HL-60/S4 treated with retinoic acid at 250 ng/mL for 4 days and 3 days (cell line): ENCODE measurements around the gene CLDN22.

ENCODE experiments used
- in situ Hi-C: fragments of 300-500 bp; cut with MboI; formaldehyde crosslinking; loops from 2 replicates; pipeline ENCODE4 v1.7.0; 2022; ENCODE audit warnings: low sequenced_read_pairs

CLDN22 gene

GRCh38 chr4:183323295-183323694, 3.2 kb upstream of the CLDN22 start:
- in situ Hi-C loops = no loop called here

- in situ Hi-C loops = no loop called here
Observed at GRCh38 chr4:183322326-183322725, 2.2 kb upstream of the CLDN22 start, which contains the start of gene CLDN24. TSS of gene CLDN24 (minus strand) at chr4:183322426. CDS start at chr4:183322426, 0 bp downstream.

GRCh38 chr4:183321516-183321915, 1.4 kb upstream of the CLDN22 start:
- in situ Hi-C loops = no loop called here

GRCh38 chr4:183321079-183321478, 1.0 kb upstream of the CLDN22 start:
- in situ Hi-C loops = no loop called here

DNA sequence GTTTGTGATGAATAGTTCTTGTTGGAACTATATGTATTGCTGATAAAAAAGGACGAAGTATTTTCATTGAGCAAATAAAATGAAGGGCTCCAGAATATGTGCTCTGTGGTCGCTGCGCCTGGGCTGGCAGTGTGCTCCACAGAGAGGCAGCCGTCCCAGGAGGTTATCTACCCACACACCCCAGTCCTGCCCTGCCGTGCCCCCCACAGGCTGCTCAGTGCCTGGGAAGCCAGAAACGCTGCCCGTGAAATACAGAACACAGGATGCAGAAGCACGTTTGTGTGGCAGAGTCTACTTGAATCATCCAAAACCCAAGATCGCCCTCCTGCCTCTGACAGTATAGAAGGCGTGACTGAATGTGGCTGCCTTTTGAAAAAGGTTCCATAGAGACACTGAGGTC, 1.4 kb downstream of the CLDN22 start:
- in situ Hi-C loops = no loop called here

- in situ Hi-C loops = no loop called here
Observed at GRCh38 chr4:183314806-183315205, 5.3 kb downstream of the CLDN22 start.

GRCh38 chr4:183314336-183314735, 5.7 kb downstream of the CLDN22 start:
- in situ Hi-C loops = no loop called here

DNA sequence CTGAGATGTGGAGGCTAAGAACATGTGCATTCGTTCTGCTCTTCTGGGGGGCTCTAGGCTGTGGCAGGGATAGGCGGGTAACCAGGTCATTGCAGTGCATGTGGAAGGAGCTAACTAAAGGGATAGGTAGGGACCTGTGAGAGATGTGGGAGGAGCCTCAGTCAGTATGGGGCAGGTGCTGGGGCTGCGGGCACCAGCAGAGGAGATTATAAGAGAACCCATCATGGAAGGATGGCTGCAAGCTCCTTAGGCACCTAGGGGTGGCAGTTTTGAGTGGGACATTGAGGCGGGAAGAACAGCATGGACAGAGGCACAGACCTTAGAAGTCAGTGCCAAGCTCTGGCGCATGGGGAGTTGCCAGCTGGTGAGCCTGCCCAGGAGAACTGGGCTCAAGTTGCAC, 7.2 kb downstream of the CLDN22 start:
- in situ Hi-C loops = no loop called here

DNA sequence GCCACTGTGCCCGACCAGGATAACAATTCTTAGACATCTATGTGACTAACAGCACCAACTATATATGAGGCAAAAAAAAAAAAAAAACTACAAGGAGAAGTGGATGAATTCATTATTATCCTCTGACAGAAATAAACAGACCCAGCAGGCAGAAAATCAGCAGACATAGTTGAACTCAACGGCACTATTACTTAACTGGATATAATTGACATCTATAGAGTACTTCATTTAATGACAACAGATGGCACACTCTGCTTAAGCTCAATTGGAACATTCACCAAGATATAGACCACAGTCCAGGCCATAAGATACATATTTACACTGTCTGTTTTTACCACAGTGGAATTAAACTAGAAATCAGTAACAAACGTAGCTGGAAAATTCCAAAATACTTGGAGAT, 13.3 kb downstream of the CLDN22 start:
- in situ Hi-C loops = no loop called here

DNA sequence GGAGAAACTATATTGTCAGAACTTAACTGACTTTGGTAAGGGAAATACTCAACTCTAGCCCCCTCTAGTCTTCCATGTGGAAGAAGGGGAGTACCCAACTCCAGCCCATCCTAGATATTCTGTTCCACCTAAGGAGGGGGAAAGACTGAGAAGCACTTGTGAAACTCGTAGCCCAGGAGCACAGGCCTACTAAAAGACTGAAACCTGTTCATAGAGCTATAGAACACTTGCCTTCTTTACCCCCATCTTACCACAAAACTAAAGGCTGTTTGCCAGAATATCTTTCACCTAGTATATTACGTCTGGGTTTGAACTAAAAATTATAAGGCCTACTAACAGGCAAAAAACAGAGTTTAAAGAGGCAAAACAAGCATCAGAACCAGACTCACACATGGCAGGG, 15.5 kb downstream of the CLDN22 start:
- in situ Hi-C loops = no loop called here

- in situ Hi-C loops = no loop called here
Observed at GRCh38 chr4:183304067-183304466, 16.0 kb downstream of the CLDN22 start.

GRCh38 chr4:183303301-183303700, 16.8 kb downstream of the CLDN22 start:
- in situ Hi-C loops = no loop called here

- in situ Hi-C loops = no loop called here
Observed at GRCh38 chr4:183300655-183301054, 19.4 kb downstream of the CLDN22 start.

- in situ Hi-C loops = no loop called here
Observed at GRCh38 chr4:183300070-183300469, 20.0 kb downstream of the CLDN22 start.

DNA sequence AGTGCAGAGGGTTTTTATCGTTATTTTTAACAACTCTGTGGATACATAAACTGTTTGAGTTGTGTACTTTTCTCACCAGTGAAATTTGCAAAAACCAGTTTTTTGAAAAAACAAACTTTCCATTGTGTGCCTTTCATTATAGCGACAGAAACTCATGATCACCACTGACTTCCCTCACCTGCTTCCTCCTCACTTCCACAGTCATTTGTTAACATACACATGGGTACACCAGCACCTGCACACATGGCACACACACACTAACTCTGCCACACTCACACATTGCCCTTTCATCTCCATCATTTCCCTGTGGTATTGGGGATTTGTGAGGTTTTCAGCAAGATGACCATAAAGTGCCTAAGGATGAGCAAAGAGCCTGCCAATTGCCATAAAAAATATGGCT, 20.6 kb downstream of the CLDN22 start:
- in situ Hi-C loops = no loop called here

DNA sequence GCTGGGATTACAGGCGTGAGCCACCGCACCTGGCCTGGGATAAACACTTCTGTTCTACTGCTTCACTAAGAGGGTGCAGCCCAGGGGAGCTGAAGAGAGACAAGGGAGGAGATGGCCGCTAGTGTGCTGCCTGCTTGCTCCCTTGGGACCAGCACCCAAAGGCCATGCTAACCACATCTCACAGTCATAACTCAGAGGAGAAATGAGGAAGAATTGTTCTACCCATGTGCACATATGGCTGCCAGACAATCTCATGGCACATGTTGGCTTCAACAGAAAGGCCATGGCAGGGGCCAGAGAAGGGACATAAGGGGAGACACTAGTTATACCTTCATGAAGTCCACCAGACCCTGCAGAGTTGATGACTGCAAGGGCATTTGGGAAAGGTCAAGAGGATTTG, 22.4 kb downstream of the CLDN22 start:
- in situ Hi-C loops = no loop called here

DNA sequence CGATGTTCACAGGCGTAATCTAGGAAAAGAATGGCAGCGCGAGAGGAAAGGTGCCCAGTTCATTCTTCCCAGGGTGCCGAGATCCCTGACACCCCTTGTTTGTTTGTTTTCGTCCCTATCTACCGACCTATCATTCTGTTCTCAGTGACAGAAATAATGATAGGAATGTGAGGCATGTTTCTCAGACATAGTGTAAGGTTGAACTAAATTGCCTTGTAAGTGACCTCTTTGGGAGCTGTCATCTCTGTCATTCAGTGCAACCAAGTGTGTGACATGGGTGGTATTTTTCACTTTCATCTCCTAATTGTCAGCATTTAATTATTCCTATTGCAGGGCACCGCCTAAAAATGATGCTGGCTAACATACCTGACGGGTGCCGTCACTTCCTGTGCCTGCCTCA, 24.4 kb downstream of the CLDN22 start:
- in situ Hi-C loops = no loop called here

DNA sequence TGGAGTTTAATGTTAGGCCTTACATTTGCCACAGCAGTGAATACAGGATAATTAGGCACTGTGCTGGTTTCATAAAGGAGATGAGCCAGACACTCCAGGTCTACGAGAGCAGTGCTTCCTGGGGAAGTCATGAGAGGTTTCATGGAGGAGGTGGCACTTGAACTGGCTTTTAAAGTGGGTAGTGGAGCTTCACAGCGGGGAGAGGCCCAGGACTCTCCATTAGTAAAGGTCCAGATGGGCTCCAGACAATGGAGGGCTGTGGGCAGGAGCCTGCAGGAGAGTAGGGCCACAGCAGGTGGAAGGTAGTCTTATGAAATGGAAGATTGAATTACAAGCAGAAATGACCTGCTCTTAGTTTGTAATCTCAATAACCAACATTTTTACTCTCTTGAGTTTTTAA, 29.0 kb downstream of the CLDN22 start:
- in situ Hi-C loops = no loop called here

DNA sequence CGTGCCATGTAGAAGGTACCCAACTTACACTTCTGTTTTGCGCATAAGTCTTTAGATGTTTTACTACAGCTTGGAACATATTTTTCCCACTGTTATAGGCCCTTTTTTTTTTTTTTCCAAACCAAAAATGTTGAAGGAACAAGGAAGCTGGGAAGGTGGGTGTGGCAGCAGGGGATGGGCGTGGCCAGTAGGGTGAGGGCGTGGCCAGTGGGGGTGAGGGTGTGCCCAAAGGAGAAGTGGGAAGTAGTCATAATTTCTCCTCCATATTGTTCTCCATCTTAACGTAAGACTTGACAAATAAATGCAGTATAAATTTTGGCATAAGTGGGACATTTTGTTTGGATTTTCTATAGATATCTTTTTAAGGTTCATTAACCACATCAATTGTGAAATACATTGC, 30.4 kb downstream of the CLDN22 start:
- in situ Hi-C loops = no loop called here

GRCh38 chr4:183288955-183289354, 31.1 kb downstream of the CLDN22 start:
- in situ Hi-C loops = no loop called here

DNA sequence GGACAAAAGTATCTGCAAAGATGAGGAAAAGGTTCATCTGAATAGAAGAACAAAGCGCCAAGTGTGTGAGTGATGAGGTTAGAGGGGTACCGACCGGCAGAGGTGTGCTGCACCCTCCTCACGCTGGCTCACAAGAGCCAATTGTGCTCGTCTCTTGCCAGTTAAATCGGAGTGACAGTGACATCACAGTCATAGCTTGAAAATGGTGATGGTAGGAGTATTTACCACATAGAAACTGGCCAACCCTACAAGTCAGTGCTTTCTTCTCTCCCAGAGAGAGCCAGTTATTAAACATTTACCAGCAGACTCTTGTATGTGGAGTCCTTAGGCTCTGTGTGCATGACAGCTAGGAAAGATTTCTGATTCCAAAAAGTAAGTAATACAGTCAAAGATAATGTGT, 32.4 kb downstream of the CLDN22 start:
- in situ Hi-C loops = no loop called here

GRCh38 chr4:183287309-183287659, 32.8 kb downstream of the CLDN22 start:
- in situ Hi-C loops = no loop called here

DNA sequence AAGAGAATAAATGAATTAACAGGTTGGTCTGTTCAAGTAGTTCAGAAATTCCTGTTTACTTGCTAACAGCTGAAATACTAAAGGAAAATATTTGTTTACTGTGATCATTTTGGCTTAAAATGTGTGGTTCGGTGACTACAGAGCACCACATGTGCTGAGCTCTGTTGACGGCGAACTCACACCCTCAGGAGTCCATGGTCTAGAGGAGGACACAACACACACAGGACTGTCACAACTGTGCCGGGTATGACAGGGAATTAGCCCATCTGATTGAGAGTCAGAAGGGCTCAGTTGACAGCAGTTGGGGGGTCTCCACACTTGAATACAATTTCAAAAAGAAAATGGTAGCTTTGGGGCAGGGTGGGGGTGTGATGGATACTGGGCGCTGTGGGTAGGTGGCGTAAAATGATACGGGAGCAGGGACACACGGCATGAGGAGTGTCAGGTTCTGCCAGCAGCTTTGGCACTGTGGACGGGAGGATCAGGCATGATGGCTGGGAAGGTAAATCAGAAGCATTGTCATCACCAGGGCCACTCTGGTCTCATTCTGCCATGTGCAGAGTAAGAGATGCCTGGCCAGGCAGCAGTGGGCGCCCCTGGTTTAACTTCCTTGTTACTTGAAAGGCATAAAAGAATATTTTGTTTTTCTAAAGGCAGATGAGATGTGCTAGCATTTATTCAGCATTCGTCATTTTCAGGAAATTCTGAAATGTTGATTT, 33.3 kb downstream of the CLDN22 start:
- in situ Hi-C loops = no loop called here
